Kidney epithelial cell (primary cell): ENCODE measurements around the gene ZNF609. TPM values are rescaled to one million over a fixed set of nuclear protein-coding genes. Genes with fewer than 3 reads are reported as not detected.

Experiments used
- DNase-seq: peaks from one replicate; pipeline ENCODE4 v3.0.0-alpha.2; 2010; ENCODE audit warnings: low read depth
- H3K27me3 ChIP-seq: 2 replicates; pipeline ENCODE4 v1.6.0; 2011; ENCODE audit warnings: low read length; ENCODE audit not compliant: control insufficient read depth, insufficient read depth
- H3K36me3 ChIP-seq: 2 replicates; pipeline ENCODE4 v1.5.1; 2011; ENCODE audit warnings: low read length; ENCODE audit not compliant: control insufficient read depth, insufficient read depth
- H3K4me3 ChIP-seq: 2 replicates; pipeline ENCODE4 v1.5.1; 2011; ENCODE audit warnings: low read depth, mild to moderate bottlenecking, control low read depth, low read length
- total RNA-seq: library from RNA; depleted of rRNA; stranded (reverse); fragments of >200 nt; gene quantifications from 2 replicates; pipeline ENCODE4 v1.2.3, GENCODE V29; 2015
- TF ChIP-seq, protein P1 (sequence below): IDR thresholded peaks from 2 replicates; pipeline ENCODE4 v1.5.1; 2011; ENCODE audit warnings: mild to moderate bottlenecking, moderate library complexity, low read length, control low read depth, inconsistent platforms; ENCODE audit not compliant: insufficient read depth, poor library complexity, severe bottlenecking

ZNF609 gene
- total RNA-seq, 1 donor from 2014 or later, result 18.4 TPM

DNA sequence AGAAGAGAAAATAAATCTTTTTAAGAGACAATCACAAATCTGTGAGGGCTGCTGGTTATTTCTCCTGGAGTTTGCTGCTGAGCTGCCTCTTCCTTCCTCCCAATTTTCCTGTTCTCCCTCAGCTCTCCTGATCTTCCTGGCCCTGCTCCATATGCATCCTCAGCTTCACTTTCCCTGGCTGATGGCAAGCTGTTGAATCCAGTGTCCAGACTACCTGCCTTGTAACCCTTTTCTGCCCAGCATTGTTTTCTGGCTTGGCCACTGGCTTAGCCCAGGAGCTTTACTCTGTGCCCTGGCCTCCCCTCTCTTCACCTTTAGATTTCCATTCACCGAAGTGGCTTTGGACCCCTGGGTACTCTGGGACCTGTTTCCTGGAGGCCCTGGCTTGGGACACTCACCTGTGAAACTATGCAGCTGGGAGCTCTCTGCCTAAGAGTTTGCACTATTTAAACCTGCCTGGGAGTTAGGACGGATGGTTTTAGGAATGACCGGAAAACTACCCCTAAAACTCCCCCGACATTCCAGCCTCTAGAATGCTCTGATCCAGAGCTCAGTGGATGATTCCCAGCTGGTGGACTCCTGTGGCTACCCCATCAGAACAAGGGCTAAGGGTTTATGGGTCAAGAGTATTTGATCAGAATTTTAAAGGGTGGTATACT lies 225.0 kb downstream of the ZNF609 start:
- H3K4me3 ChIP-seq, result no peak overlapping the region
- H3K27me3 ChIP-seq, result no peaks in the 10 kb centered on the region
- TF ChIP-seq, protein P1, sequence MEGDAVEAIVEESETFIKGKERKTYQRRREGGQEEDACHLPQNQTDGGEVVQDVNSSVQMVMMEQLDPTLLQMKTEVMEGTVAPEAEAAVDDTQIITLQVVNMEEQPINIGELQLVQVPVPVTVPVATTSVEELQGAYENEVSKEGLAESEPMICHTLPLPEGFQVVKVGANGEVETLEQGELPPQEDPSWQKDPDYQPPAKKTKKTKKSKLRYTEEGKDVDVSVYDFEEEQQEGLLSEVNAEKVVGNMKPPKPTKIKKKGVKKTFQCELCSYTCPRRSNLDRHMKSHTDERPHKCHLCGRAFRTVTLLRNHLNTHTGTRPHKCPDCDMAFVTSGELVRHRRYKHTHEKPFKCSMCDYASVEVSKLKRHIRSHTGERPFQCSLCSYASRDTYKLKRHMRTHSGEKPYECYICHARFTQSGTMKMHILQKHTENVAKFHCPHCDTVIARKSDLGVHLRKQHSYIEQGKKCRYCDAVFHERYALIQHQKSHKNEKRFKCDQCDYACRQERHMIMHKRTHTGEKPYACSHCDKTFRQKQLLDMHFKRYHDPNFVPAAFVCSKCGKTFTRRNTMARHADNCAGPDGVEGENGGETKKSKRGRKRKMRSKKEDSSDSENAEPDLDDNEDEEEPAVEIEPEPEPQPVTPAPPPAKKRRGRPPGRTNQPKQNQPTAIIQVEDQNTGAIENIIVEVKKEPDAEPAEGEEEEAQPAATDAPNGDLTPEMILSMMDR, result no peak
- H3K36me3 ChIP-seq, result peaks cover 3% of the 10 kb centered on the region
- DNase-seq, result no peak

DNA sequence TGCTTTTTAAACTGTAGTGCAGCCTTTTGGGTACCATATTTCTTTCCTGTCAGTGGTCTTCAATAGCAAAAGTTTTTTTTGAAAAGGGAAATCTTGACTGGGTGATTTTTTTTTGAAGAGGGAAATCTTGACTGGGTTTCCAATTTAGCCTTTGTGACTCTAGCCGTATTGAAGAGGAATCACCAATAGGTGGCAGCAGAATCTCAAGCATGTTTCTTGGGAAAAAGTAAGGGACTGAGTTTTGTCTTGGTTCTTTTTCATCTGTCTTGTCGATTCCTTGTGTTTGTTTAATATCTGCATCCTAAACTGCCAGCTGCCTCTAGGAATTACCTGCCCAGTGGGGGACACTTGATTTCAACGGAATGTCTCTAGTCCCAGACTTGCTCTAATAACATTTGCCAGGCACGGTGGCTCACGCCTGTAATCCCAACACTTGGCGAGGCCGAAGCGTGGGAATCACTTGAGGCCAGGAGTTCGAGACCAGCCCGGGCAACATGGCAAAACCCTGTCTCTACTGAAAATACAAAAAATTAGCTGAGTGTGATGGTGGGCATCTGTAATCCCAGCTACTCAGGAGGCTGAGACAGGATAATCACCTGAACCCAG lies 225.9 kb downstream of the ZNF609 start:
- H3K4me3 ChIP-seq, result no peak overlapping the region
- H3K36me3 ChIP-seq, result peaks cover 3% of the 10 kb centered on the region
- no peak for DNase-seq
- no peaks in the 10 kb centered on the region for H3K27me3 ChIP-seq
- TF ChIP-seq, protein P1, result peak; percentile 61

DNA sequence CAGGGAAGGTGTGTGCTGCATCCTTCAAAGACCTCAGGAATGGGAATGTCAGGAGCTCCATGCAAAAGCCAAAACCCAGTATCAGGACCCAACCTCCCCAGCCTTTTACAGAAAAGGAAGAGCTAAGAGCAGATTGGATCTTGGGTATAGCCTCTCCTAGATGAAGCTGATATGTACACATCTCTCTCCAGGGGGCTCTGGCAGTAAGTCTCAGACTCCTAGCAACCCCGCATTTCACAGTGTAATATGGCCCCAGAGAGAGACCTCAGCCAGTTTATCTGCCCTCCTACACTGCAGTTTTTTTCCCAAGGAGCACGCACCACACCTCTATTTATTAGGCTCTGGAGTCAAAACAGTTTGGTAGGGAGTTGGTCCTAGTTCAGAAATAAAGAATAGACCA lies 226.8 kb downstream of the ZNF609 start:
- Histone ChIP-seq H3K4me3 (no peak overlapping the region), H3K36me3 (peaks cover 3% of the 10 kb centered on the region), H3K27me3 (no peaks in the 10 kb centered on the region)
- no peak for DNase-seq
- TF ChIP-seq, protein P1, result no peak

DNA sequence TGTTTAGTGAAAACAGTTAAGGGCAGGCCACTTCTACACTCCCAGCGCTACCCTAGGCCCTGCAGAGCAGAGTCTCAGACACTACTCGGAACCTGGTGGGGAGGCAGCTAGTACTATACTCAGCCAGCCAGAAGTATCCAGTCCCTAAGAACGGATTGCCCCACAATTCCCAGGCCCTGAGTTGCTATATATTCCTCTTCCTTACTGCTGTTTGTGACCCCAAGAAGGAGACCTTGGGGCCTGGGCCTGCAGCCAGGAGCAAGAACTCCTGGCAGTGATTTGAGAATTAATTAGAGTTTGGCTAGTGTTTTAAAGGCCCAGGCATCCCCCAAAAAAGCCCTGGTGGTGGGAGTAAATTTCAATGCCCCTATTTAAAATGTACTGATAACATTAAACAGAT lies 227.3 kb downstream of the ZNF609 start:
- Histone ChIP-seq H3K27me3 (no peaks in the 10 kb centered on the region), H3K36me3 (no peaks in the 10 kb centered on the region)
- TF ChIP-seq, protein P1, result no peak

DNA sequence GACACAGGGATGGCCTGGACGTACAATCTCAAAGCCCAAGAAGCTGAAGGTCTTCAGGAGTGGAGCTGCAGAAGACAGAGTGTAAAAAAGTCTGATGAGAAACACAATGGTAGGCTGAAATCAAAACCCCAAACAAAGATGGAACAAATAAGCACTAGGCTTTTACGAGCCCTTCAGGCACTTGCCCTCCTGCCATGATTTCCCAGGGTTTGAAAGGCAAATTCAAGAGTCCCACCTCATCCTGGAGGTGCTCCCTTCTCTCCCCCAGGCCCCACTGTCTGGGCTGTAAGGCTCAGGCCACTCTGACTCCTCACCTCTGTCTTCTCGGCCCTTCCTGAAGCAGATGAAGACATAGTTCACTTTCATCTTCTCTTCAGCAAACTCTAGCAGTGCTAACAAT lies 228.4 kb downstream of the ZNF609 start:
- Histone ChIP-seq H3K4me3 (no peak overlapping the region), H3K36me3 (no peaks in the 10 kb centered on the region), H3K27me3 (no peaks in the 10 kb centered on the region)
- no peak for DNase-seq
- TF ChIP-seq, protein P1, result no peak

More for the DNA sequence above, 227.3 kb downstream of the ZNF609 start:
- H3K4me3 ChIP-seq, result no peak overlapping the region
- no peak for DNase-seq

DNA sequence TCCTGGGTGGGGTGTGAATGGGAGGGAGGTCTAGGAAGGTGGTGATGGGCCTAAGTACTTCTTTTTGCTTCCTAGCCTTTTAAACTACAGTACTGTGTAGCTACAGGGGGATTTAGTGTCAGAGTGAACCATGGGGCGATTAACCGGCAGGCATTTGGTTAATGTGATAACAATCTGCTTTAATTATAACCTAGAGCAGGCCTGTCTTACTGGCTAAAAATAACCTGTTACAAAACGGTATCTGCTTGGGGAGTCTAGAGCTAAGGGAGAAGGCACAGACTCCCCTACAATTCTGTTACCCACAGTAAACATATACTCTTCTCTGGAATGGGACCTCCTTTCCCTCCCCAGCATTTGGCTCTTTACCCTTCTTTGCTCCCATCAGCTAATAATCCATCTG lies 229.6 kb downstream of the ZNF609 start:
- H3K4me3 ChIP-seq, result no peak overlapping the region
- no peaks in the 10 kb centered on the region for H3K27me3 ChIP-seq
- TF ChIP-seq, protein P1, result no peak
- DNase-seq, result no peak
- H3K36me3 ChIP-seq, result no peaks in the 10 kb centered on the region
